ENCODE measurements around the gene CD151.

The CD151 gene

GRCh38 chr11:841981-842369 lies 9.2 kb downstream of the CD151 start:
- DNase-seq (ENCODE audit: low read depth in 3 of 3, low spot score in 1 of 3): no peak

GRCh38 chr11:842370-843002 lies 9.7 kb downstream of the CD151 start, which contains the start of the genes POLR2L and TSPAN4:
POLR2L (minus strand) TSS chr11:842529; CDS start chr11:842508, 21 bp downstream.
TSPAN4 (plus strand) TSS chr11:842852; CDS start chr11:850305, 7,453 bp downstream.
- DNase-seq (ENCODE audit: low read depth in 3 of 3, low spot score in 1 of 3): peak; percentile 65 to 88 (median 73)

- DNase-seq (ENCODE audit: low read depth in 3 of 3, low spot score in 1 of 3): no peak
Observed at GRCh38 chr11:843086-843734, 10.5 kb downstream of the CD151 start.

GRCh38 chr11:843818-844692 lies 11.3 kb downstream of the CD151 start:
- no peak for DNase-seq (ENCODE audit: low read depth in 3 of 3, low spot score in 1 of 3)

- no peak for DNase-seq (ENCODE audit: low read depth in 3 of 3, low spot score in 1 of 3)
Observed at GRCh38 chr11:844693-845644, 12.2 kb downstream of the CD151 start.

GRCh38 chr11:845872-846495 lies 13.2 kb downstream of the CD151 start:
- DNase-seq (ENCODE audit: low read depth in 3 of 3, low spot score in 1 of 3): no peak

GRCh38 chr11:846496-847098 lies 13.8 kb downstream of the CD151 start:
- DNase-seq (ENCODE audit: low read depth in 3 of 3, low spot score in 1 of 3): no peak

- no peak for DNase-seq (ENCODE audit: low read depth in 3 of 3, low spot score in 1 of 3)
Observed at GRCh38 chr11:847876-848275, 15.1 kb downstream of the CD151 start.

GRCh38 chr11:848380-848931 lies 15.7 kb downstream of the CD151 start:
- peak; percentile 12 to 60 (median 37) for DNase-seq (ENCODE audit: low read depth in 3 of 3, low spot score in 1 of 3)

GRCh38 chr11:849104-849824 lies 16.5 kb downstream of the CD151 start:
- DNase-seq (ENCODE audit: low read depth in 3 of 3, low spot score in 1 of 3): no peak

- DNase-seq (ENCODE audit: low read depth in 3 of 3, low spot score in 1 of 3): no peak
Observed at GRCh38 chr11:849951-850774, 17.4 kb downstream of the CD151 start.

- no peak for DNase-seq (ENCODE audit: low read depth in 3 of 3, low spot score in 1 of 3)
Observed at GRCh38 chr11:850775-851763, 18.3 kb downstream of the CD151 start.

GRCh38 chr11:852762-853161 lies 20.0 kb downstream of the CD151 start:
- no peak for DNase-seq (ENCODE audit: low read depth in 3 of 3, low spot score in 1 of 3)

- DNase-seq (ENCODE audit: low read depth in 3 of 3, low spot score in 1 of 3): no peak
Observed at GRCh38 chr11:853682-854448, 21.1 kb downstream of the CD151 start.

GRCh38 chr11:854601-855329 lies 22.0 kb downstream of the CD151 start:
- no peak for DNase-seq (ENCODE audit: low read depth in 3 of 3, low spot score in 1 of 3)

Measured in stimulated activated CD4-positive, alpha-beta T cell treated with anti-CD3 and anti-CD28 coated beads, TNF-alpha, amount 100 ng/mL, for 1 hour (primary cell).